Smooth muscle cell (in vitro differentiated cells): ENCODE measurements around the gene YDJC. TPM values are rescaled to one million over a fixed set of nuclear protein-coding genes. Genes with fewer than 3 reads are reported as not detected.

ENCODE experiments used
- DNase-seq: peaks from one replicate; lab custom pipeline; 2025; ENCODE audit not compliant: unreplicated experiment; lab: John Stamatoyannopoulos, UW
- H2AFZ ChIP-seq: fragments of 200-600 bp; sonication (generic); 2 replicates; pipeline ENCODE4 v1.6.0; 2016; ENCODE audit warnings: antibody characterized with exemption, low read depth, mild to moderate bottlenecking
- H3F3A ChIP-seq: fragments of 200-600 bp; sonication (generic); 2 replicates; pipeline ENCODE4 v1.6.0; 2017; ENCODE audit warnings: antibody characterized with exemption, low read depth
- H3K27ac ChIP-seq: fragments of 200-600 bp; sonication (generic); 2 replicates; pipeline ENCODE4 v1.5.1; 2016; ENCODE audit warnings: low read depth, mild to moderate bottlenecking
- H3K27me3 ChIP-seq: fragments of 200-600 bp; sonication (generic); 2 replicates; pipeline ENCODE4 v1.6.1; 2016; ENCODE audit warnings: low read depth, mild to moderate bottlenecking
- H3K36me3 ChIP-seq: fragments of 200-600 bp; sonication (generic); 2 replicates; pipeline ENCODE4 v1.5.1; 2016; ENCODE audit warnings: low read depth
- H3K4me1 ChIP-seq: fragments of 200-600 bp; sonication (generic); 2 replicates; pipeline ENCODE4 v1.5.1; 2016; ENCODE audit warnings: low read depth
- H3K4me2 ChIP-seq: fragments of 200-600 bp; sonication (generic); 2 replicates; pipeline ENCODE4 v1.6.0; 2016; ENCODE audit warnings: mild to moderate bottlenecking
- H3K4me3 ChIP-seq: fragments of 200-600 bp; sonication (generic); 2 replicates; pipeline ENCODE4 v1.5.1; 2016; ENCODE audit warnings: mild to moderate bottlenecking
- H3K79me2 ChIP-seq: fragments of 200-600 bp; sonication (generic); 2 replicates; pipeline ENCODE4 v1.6.0; 2016; ENCODE audit warnings: low read depth, mild to moderate bottlenecking
- H3K9ac ChIP-seq: fragments of 200-600 bp; sonication (generic); 2 replicates; pipeline ENCODE4 v1.6.0; 2016; ENCODE audit warnings: low read depth
- H3K9me3 ChIP-seq: fragments of 200-600 bp; sonication (generic); replicated peaks from 2 replicates; pipeline ENCODE4 v1.5.1; 2016; ENCODE audit warnings: low read depth
- H4K20me1 ChIP-seq: fragments of 200-600 bp; sonication (generic); 2 replicates; pipeline ENCODE4 v1.6.0; 2016; ENCODE audit warnings: low read depth
- CTCF ChIP-seq: fragments of 200-600 bp; sonication (generic); IDR thresholded peaks from 2 replicates; pipeline ENCODE4 v1.5.1; 2017; ENCODE audit warnings: borderline replicate concordance, mild to moderate bottlenecking, antibody characterized with exemption; ENCODE audit not compliant: insufficient read depth, poor library complexity, severe bottlenecking
- whole genome bisulfite sequencing: methylation state at CpG from one replicate; pipeline ENCODE4 v1.1.7; 2016; ENCODE audit warnings: low lambda C conversion rate; 5-methylcytosine and 5-hydroxymethylcytosine counted together
- polyA plus RNA-seq: library from polyadenylated mRNA; unstranded; fragments of >200 nt; fragmentation: Nextera tagmentation; extraction: Ambion mirVana; gene quantifications from 2 replicates; pipeline ENCODE4 v1.2.1, GENCODE V29; 2016
- total RNA-seq: library from RNA; depleted of rRNA; stranded (reverse); fragments of >200 nt; gene quantifications from 2 replicates; pipeline ENCODE4 v1.2.3, GENCODE V29; 2014

The YDJC gene
- total and polyA plus RNA-seq, 2 experiments from 2014 or later = 15.2 to 19.3 TPM

GRCh38 chr22:21635771-21636510 lies 6.1 kb upstream of the YDJC start:
- Histone ChIP-seq H3K27ac (no peak overlapping the region), H3K4me1 (no peaks in the 10 kb centered on the region), H3K36me3 (no peaks in the 10 kb centered on the region), H3K9me3 (no peaks in the 10 kb centered on the region), H2AFZ (no peak overlapping the region), H3K4me2 (no peak overlapping the region), H3K79me2 (no peaks in the 10 kb centered on the region), H3F3A (no peaks in the 10 kb centered on the region), H3K27me3 (no peaks in the 10 kb centered on the region), H3K4me3 (no peak overlapping the region), H4K20me1 (no peaks in the 10 kb centered on the region), H3K9ac (no peak overlapping the region)
- DNase-seq = no peak
- no peak for TF ChIP-seq CTCF
- 86% methylated on average over 15 of the region's 15 CpGs for WGBS

GRCh38 chr22:21634844-21635243 lies 5.0 kb upstream of the YDJC start:
- WGBS = 91% methylated on average over 14 of the region's 19 CpGs
- no peak overlapping the region for H3K9ac ChIP-seq
- TF ChIP-seq CTCF = no peak
- no peak overlapping the region for H3K4me3 ChIP-seq
- H2AFZ ChIP-seq = no peak overlapping the region
- DNase-seq = no peak
- H3K79me2 ChIP-seq = no peaks in the 10 kb centered on the region
- no peak overlapping the region for H3K27ac ChIP-seq
- no peaks in the 10 kb centered on the region for H3K27me3 ChIP-seq
- no peaks in the 10 kb centered on the region for H4K20me1 ChIP-seq
- no peak overlapping the region for H3K4me2 ChIP-seq
- H3K36me3 ChIP-seq = no peaks in the 10 kb centered on the region
- no peaks in the 10 kb centered on the region for H3K4me1 ChIP-seq
- H3K9me3 ChIP-seq = no peaks in the 10 kb centered on the region
- no peaks in the 10 kb centered on the region for H3F3A ChIP-seq

- H3K79me2 ChIP-seq = peaks cover 2% of the 10 kb centered on the region
- WGBS = 92% methylated on average over 16 of the region's 16 CpGs
- H3K36me3 ChIP-seq = no peaks in the 10 kb centered on the region
- DNase-seq = no peak
- H3F3A ChIP-seq = no peaks in the 10 kb centered on the region
- no peaks in the 10 kb centered on the region for H3K27me3 ChIP-seq
- H3K4me2 ChIP-seq = no peak overlapping the region
- no peak overlapping the region for H3K4me3 ChIP-seq
- H3K4me1 ChIP-seq = no peaks in the 10 kb centered on the region
- no peak overlapping the region for H2AFZ ChIP-seq
- no peak overlapping the region for H3K9ac ChIP-seq
- H3K9me3 ChIP-seq = no peaks in the 10 kb centered on the region
- TF ChIP-seq CTCF = no peak
- H3K27ac ChIP-seq = no peak overlapping the region
- peaks cover 2% of the 10 kb centered on the region for H4K20me1 ChIP-seq
Measured at GRCh38 chr22:21634081-21634480, 4.3 kb upstream of the YDJC start.

- TF ChIP-seq CTCF = no peak
- DNase-seq = no peak
- Histone ChIP-seq H3K9ac (no peak overlapping the region), H4K20me1 (peaks cover 8% of the 10 kb centered on the region), H3K4me3 (no peak overlapping the region), H3K79me2 (peaks cover 2% of the 10 kb centered on the region), H3K27ac (no peak overlapping the region), H3K9me3 (no peaks in the 10 kb centered on the region), H3K27me3 (no peaks in the 10 kb centered on the region), H3K4me1 (no peaks in the 10 kb centered on the region), H3F3A (no peaks in the 10 kb centered on the region), H3K36me3 (no peaks in the 10 kb centered on the region), H3K4me2 (no peak overlapping the region), H2AFZ (no peak overlapping the region)
- WGBS = 92% methylated on average over 4 of the region's 4 CpGs
Measured at GRCh38 chr22:21633481-21633880, 3.7 kb upstream of the YDJC start.
